NCI-H524 treated with DMSO at 0.1 percent for 48 hours (cell line): ENCODE measurements around the gene KLHL8.

Experiments
- DNase-seq: peaks from one replicate; lab custom pipeline; 2025; lab: John Stamatoyannopoulos, UW

KLHL8 gene

GRCh38 chr4:87220094-87220822 is at the start of gene KLHL8:
Gene KLHL8, minus strand, starts transcription at chr4:87220618. Its CDS starts 25,079 bp downstream, at chr4:87195539.
- no peak for DNase-seq

- no peak for DNase-seq
Measured at GRCh38 chr4:87270144-87270543, 49.7 kb upstream of the KLHL8 start.

GRCh38 chr4:87268411-87268810 is 48.0 kb upstream of the KLHL8 start:
- no peak for DNase-seq

- DNase-seq: no peak
Measured at GRCh38 chr4:87266986-87267385, 46.6 kb upstream of the KLHL8 start.

- DNase-seq: no peak
Measured at GRCh38 chr4:87262886-87263285, 42.5 kb upstream of the KLHL8 start.

- DNase-seq: no peak
Measured at GRCh38 chr4:87260477-87260876, 40.1 kb upstream of the KLHL8 start.

GRCh38 chr4:87258677-87259076 is 38.3 kb upstream of the KLHL8 start:
- no peak for DNase-seq

GRCh38 chr4:87257523-87257922 is 37.1 kb upstream of the KLHL8 start:
- DNase-seq: no peak

- no peak for DNase-seq
Measured at GRCh38 chr4:87255755-87256154, 35.3 kb upstream of the KLHL8 start.

GRCh38 chr4:87251106-87251505 is 30.7 kb upstream of the KLHL8 start:
- DNase-seq: no peak

- DNase-seq: no peak
Measured at GRCh38 chr4:87250294-87250693, 29.9 kb upstream of the KLHL8 start.

- DNase-seq: no peak
Measured at GRCh38 chr4:87249332-87250019, 29.1 kb upstream of the KLHL8 start.

GRCh38 chr4:87243426-87244053 is 23.1 kb upstream of the KLHL8 start:
- no peak for DNase-seq

GRCh38 chr4:87241336-87241735 is 20.9 kb upstream of the KLHL8 start:
- DNase-seq: no peak

- no peak for DNase-seq
Measured at GRCh38 chr4:87240341-87240740, 19.9 kb upstream of the KLHL8 start.

- no peak for DNase-seq
Measured at GRCh38 chr4:87239821-87240220, 19.4 kb upstream of the KLHL8 start.

- DNase-seq: no peak
Measured at GRCh38 chr4:87239194-87239593, 18.8 kb upstream of the KLHL8 start.

GRCh38 chr4:87236861-87237260 is 16.4 kb upstream of the KLHL8 start:
- no peak for DNase-seq

GRCh38 chr4:87235020-87235671 is 14.7 kb upstream of the KLHL8 start:
- no peak for DNase-seq

GRCh38 chr4:87232216-87232615 is 11.8 kb upstream of the KLHL8 start:
- DNase-seq: no peak

- DNase-seq: no peak
Measured at GRCh38 chr4:87230806-87231205, 10.4 kb upstream of the KLHL8 start.

- no peak for DNase-seq
Measured at GRCh38 chr4:87229979-87230378, 9.6 kb upstream of the KLHL8 start.
